IPS-NIHi7 (cell line): Measurements from ENCODE around the gene SH2D1A.
"Not testable (repeated sequence)": the region's sequence is repeated elsewhere in the genome, so short reads cannot be mapped to it uniquely, and the experiment has no call there.

Experiments
- DNase-seq: peaks from one replicate; pipeline ENCODE4 v3.0.0; 2012; ENCODE audit warnings: mixed read lengths; ENCODE audit errors: extremely low spot score

SH2D1A gene

DNA sequence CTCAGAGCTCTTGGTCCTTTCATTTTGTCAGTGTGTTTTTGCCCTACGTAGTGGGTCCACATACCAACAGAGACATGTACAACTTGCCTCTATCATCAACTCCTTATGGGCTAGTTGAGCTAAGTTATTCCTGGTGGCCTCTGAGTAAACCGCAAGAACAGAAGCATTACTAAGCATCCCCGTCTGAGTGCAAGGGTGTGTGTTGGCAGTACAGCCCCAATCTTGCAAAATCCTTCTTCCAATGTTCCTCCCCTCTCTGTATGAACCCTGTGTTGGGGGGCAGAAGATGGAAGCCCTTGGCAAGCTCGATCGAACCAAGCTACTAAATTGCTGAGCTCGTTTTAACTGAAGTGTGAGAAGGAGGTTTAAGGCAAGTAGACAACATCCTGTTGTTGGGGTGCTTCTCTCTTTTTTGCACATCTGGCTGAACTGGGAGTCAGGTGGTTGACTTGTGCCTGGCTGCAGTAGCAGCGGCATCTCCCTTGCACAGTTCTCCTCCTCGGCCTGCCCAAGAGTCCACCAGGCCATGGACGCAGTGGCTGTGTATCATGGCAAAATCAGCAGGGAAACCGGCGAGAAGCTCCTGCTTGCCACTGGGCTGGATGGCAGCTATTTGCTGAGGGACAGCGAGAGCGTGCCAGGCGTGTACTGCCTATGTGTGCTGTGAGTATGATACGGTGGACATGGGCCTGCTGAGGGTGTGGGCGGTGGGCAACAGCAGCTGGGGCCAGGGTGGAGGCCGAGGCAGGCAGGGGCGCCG lies at the start of gene SH2D1A:
Gene SH2D1A, plus strand, starts transcription at position 447 of the 760 bp plus-strand sequence. Its CDS starts 80 bp downstream, at position 527.
- no peak for DNase-seq

DNA sequence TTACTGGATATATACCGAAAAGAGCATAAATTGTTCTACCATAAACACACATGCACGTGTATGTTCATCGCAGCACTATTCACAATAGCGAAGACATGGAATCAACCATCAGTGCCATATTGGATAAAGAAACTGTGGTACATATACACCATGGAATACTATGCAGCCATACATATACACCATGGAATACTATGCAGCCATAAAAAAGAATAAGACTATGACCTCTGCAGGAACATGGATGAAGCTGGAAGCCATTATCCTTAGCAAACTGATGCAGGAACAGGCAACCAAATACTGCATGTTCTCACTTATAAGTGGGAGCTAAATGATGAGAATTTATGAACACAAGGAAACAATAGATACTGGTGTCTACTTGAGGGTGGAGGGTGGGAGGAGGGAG lies 47.0 kb upstream of the SH2D1A start:
- DNase-seq, result not testable (repeated sequence)

DNA sequence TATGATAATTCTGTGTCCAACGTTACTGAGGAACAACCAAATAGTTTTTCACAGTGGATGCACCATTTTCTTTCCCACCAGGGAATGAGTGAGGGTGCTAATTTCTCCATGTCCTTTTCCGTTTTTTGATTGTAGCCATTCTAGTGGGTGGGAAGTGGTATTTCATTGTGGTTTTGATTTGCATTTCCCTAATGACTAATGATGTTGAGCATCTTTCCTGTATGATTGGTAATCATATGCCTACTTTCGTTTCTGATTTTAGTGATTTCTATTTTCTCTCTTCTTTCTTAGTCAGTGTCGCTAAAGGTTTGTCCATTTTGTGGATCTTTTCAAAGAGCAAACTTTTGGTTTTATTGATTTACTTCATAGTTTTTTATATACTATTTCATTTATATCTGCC lies 46.0 kb upstream of the SH2D1A start:
- no peak for DNase-seq

DNA sequence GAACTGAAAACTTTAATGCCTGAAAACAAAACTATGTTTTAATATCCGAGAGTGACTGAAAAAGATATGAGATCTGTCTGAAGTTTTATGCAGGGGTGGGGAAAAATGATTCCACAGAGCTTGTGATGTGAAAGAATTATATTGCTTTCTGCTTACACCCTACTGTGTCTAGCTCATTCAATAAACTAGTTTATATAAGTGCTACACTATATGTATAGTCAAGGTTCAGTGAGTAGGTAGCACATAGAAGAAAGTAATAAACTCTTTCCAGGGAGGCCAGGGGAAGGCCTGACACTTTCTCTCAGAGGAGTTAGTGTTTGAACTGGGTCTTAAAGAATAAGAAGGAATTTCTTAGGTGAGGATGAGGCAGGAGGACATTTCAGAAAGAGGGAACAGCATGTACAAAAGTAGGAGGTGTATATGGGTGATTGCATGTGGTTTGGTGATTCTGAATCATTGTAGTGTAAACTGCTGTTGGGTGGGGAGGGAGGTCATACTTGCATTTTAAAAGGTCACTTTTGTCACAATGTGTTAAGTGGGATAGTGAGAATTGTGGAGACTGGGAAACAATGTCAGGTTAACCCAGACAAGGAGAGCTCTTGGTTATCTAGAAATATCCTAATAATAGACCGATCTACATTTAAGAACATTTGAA lies 39.0 kb upstream of the SH2D1A start:
- no peak for DNase-seq

DNA sequence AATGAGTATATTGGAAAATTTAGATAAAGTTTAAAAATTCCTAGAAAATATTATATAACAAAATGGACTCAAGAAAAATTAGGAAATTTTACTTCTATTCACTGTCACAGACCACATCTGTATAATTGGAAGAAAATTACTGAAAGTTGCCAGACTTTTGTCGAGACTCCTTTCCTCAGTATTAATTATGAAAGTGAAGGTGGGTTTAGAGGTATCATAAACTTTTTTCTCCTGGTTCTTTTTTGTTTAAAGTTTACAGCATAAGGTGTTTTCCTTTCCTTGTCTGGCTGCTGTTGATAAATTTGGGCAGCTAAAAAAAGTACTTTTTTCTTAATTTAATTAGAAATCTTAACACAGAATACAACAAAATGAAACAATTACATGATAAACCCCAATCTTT lies 20.6 kb upstream of the SH2D1A start:
- DNase-seq, result no peak

DNA sequence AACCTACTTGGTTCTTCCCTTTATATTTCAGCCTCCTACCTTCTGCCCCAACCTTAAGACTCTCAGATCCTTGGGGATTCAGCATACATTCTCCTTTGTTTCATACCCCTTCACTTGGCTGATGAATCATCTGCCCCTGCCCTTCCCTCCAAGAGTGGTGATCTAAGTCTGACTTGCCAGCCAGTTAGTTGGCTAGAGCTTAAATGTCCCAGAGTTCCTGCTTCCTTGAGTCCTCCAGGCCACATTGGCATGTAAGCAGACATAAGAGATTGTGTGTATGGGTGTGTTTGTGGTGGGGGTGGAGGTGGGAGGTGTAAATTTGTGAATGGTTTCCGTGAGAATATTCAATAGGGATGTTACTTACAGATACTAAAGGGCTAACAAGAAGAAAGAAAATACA lies 17.6 kb upstream of the SH2D1A start:
- DNase-seq, result no peak

DNA sequence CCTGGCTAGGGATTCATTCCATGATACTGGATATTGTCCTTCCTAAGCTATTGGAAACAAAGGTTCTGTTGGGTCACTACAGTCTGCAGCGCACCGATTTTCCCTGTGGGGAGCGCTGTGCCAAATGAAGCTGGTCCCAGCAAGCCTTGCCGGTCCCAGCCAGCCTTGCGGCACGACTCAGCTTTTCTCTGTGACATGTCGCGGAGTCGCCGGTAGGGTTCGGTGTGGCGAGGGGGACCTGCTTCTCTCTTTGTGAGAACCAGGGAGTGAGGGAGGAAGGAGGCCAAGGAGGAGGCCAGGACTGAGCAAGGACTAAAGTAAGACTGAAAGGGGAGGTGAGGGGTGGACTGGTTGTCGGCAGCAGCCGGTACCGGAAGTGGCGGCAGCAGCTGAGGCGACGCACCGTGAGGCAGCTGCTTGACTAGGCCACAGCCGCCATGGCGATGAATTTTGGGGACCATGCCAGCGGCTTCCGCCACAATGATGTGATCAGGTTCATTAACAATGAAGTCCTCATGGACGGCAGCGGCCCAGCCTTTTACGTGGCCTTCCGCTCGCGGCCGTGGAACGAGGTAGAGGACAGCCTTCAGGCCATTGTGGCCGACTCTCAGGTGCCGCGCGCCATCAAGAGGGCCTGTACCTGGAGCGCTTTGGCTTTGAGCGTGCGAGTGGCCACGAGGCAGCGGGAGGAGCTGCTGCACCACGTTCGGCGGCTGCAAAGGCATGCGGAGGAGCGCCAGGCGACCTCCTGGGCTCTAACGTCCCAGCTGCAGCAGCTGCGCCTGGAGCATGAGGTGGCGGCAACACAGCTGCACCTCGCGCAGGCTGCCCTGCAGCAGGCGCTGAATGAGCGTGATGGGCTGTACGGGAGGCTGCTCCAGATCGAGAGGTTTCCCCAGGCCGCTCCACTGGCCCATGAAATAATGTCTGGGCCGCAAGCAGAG lies 13.6 kb upstream of the SH2D1A start, which contains the start of gene TEX13D:
Gene TEX13D, plus strand, starts transcription at position 180 of the 944 bp plus-strand sequence. Its CDS starts 258 bp downstream, at position 438.
- DNase-seq, result no peak

DNA sequence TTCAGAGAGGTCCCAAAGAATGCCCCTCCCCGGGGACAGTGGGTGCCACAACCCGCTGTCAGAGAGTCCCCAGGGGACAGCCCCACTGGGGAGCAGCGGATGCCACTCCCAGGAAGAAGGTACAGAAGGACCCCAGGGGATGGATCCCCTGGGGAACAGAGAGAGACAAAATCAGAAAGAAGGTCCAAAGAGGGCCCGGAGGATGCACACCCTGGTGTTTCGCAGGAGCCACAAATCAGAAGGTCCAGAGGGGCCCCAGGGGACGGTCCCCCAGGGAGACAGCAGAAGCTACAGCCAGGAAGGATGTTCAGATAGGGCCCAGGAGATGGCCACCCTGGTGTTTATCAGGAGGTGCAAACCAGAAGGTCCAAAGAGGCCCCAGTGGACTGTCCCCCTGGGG lies 12.5 kb upstream of the SH2D1A start:
- DNase-seq, result no peak

DNA sequence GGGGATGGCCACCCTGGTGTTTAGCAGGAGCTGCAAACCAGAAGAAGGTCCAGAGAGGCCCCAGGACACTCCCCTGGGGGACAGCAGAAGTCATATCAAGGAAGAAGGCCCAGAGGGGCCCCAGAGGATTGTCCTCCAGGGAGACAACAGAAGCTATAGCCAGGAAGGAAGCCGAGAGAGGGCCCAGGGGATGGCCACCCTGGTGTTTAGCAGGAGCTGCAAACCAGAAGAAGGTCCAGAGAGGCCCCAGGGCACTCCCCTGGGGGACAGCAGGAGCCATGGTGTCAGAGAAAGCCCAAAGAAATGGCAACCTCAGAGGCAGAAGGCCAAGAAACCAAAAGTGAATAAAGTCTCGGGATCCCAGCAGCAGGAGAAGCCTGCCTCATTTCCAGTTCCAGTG lies 11.8 kb upstream of the SH2D1A start:
- DNase-seq, result not testable (repeated sequence)

DNA sequence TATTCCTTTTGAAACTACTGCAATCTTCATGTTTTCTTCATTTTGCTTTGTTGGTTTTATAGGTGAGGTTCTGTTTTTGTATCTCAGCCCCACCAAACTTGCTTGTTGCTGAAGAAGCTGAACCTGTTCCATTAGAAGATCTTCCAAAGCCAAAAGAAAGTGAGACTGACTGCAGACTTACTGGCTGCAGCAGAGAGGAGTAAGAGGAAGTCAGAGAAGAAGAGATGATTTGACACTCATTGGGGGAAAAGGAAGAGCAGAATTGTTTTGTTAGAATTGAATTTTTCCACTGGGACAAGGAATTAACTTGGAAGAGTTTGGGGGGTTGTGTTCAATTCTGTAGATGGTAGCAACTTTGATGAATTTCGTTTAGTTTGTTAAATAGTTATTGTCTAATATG lies 10.8 kb upstream of the SH2D1A start:
- DNase-seq, result no peak

DNA sequence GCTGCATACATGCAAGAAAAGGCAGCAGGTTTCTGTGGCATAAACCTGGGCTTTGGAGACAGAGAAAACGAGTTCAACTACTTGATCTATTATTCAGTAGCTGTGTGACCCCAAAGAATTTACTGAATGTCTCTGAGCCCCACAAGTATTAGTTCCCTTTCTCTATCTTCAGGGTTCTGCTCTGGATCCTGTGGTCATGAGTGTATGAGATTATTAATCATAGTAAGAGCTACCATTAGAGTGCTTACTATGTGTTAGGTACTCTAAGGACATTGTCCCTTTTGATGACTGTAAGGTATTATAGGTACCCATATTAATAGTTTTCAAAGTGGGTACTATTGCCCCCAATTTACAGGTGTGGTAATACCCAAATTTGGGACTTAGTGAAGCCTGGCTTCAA lies 8.4 kb upstream of the SH2D1A start:
- no peak for DNase-seq

DNA sequence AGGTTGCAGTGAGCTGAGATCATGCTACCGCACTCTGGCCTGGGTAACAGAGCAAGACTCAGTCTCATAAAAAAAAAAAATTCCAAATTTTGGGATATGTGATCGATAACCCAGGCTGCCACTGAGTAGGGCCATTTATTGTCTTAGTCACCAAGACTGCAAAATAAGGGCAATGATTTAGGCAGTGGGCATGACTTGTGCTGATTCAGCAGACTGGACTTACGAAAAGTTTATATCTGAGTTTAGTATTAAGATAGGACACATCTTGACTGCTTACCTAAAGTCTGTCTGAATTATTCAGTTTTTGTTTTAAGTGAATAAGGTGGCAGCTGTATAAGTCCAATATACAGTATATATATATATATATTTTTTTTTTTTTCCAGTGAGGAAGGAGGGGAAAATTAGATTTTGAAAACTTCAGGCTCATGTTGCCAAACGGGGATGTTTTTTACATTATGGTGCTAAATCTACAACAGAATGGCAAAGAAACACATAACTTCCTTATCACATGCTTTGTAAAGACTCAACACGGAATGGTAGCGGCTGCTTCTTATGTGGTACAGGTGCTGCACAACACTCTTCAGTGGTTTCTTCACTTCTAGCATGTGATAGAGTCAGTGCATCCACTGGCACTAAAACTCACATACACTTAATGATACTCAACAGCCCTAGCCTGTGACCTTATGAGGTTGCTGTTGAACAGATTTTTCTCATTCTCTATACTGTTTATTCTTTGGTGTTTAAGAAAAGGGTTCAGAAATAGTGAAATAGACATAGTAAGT lies 7.4 kb upstream of the SH2D1A start:
- no peak for DNase-seq

DNA sequence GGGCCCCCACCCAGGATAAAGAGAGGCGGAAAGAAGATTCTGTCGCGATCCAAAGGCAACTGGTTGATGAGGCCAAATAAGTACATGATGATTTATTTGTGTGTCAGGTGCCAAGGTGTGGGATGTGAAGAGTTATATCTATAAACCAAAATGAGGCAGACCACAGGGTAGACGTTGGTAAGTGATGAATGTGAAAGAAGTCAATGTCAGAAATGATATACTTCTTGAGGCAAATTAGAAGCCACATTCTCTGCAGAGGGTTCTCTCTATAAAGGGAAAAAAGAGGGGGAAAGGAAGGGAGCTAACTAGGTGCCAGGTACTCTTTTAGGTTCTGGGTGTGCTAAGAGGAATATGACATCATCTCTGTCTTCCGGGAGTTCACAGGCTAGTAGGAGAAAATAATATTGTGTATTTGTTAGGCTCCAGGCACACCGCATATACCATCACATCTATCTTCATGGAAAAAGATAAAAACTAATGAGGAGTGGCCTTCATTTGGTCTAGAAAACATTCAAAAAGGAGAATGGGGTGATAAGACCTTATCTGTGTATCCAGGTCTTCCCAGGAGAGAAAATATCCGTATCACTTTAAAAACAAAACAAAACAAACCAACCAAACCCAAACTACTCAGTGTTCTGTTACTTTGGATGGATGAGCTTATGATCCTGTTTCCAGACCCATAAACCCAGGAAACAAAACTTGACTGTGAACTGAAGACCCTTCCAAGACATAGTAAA lies 4.8 kb upstream of the SH2D1A start:
- DNase-seq, result no peak

DNA sequence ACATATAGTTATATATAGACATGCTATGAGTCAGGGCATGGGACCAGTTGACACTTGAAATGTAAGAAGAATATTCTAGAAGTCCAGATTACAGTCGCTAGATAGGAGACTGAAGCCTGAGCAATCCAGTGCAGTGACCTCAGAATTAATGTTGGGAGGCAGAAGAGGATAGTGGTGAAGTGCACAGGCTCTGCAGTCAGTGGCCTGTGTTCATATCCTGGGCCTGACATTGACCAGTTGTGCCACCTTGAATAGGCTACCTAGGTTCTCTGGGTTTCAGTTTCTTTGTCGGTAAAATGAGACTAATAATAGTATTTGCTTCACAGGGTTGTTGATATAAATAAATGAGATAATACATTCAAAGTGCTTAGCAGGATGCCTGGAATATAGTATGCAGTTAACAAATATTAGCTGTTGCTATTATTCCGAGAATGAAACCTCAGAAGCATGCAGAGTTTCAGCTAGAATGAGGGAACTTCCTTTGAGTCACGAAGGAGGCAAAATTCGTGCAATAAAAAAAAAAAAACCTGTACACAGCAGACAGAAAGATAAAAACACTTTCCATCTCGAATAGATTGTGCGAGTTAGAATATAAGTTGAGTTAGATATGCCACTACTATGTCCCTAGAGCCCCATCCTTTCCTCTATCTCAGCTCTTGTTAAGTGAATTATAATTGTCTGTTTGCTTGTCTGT lies 4.0 kb upstream of the SH2D1A start:
- no peak for DNase-seq

DNA sequence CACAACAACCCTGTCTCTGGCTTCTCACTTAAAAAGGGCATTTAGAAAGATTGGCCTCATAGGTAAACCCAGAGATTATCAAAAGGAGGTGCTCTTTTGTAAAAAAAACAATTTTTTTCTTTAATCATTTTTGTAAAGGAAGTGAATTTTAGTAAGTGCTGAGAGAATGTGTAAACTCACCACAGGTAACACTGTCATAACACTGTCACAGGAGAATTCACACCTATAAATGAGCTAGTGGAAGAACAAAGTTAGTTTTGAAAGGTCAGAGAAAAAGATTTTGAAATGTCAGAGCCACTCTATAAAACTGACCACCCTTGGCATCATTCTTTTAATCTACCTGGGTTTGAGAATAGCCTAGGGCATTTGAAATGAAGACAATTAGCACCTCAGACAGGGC lies 3.3 kb upstream of the SH2D1A start:
- no peak for DNase-seq

DNA sequence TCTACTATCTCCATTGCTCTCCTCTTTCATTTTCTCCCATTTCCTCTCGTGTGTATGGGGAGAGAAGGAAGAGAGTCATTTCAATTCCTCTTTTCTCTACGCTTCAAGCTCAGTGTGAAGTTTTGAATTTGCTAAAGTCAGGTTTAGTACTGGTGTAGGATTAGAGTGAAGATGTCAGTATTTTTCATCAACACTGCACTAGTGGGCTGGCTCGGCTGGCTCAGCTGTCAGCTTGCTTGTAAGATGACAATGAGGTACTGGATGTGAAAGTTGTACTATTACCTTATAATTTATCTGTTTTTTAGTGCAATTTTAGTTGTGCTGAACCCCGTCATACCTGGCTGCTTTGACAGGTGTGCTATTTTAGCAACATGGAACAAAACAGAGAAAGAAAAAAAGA lies 2.1 kb upstream of the SH2D1A start:
- DNase-seq, result no peak

DNA sequence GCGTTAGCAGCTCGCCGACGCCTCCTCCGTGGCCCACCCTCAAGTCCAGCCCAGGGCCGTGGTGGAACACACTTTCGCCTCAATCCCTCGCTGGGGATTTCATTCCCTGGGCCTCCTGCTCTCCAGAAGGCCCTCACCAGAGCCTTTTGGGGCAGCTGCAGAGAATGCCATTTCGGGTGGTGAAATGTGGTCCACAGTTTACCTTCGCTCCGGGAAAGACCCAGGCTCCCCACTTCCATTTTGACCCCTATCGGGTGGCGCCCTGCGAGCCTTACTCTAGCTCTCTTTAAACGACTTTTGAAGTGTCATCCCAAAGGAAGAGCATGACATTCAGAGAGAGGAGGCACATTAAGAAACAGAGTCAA lies 496 bp downstream of the SH2D1A start:
- no peak for DNase-seq

DNA sequence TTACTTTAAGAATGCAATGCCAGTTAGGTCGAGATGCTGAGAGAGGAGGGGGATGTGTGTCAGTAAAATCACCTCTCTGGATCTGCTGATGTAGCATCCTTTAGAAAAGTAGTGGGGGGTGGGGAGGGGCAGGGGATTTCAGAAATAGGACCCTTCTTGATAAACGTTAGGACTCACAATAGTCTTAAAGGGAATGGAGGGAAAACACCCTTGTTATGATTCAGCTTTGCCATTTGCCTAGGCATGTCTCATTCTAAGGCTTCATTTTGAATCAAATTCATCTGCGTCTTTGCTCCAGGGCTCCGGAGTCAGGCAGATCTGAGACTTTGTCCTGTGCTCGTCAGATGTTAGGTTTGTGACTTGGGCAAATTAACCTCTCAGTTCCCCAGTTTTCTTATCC lies 879 bp downstream of the SH2D1A start:
- no peak for DNase-seq

DNA sequence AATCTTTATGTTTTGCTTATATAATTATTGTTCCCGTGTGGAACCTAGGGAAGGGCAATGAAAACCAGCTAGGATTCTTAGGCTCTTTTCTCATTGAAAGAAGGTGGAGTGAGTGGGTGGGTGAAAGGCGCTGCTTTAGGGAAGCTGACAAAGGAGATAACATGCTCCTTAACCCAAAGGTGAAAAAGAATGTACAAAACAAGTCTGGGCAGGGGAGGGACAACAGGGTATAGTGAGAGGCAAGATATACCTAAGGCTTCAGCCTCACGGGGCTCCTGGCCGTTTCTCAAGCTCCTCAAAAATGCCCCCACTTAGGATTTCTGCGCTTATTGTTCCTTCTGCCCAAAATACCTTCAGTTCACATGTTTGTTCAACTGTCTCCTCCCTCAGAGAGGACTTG lies 1.8 kb downstream of the SH2D1A start:
- no peak for DNase-seq

DNA sequence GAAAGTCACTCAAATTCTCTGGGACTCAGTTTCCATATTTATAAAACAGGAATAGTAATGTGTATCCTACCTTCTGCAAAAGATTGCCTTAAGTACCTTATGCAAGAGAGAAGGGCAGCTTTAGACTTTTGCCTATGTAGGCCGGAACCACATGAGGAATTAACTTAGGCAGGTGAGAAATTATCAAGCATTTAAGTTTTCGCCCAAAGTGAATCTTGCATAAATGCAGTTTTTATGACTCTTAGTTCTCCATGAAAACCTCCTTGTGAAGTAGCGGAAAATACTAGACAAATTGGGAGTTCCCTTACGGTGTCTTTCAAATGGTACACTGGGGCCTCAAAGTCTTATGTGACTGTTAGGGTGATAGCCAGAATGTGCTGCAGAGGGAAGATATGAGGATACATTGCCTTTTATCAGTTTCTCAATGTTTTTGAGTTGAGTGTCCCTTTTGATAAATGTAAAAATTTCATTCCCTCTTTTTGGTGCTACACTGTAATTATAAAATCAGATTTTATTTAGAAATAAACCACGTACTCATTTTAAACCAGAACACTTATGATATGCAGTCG lies 2.6 kb downstream of the SH2D1A start:
- DNase-seq, result no peak
